PFSK-1 (cell line): ENCODE measurements around the gene HPRT1.

ENCODE experiments used
- FOXP2 ChIP-seq: optimal IDR thresholded peaks from 2 replicates; pipeline ENCODE3; 2011; ENCODE audit warnings: borderline replicate concordance, control low read depth, inconsistent platforms; ENCODE audit not compliant: insufficient read depth; ENCODE audit errors: extremely low read length, extremely low read depth
- POLR2AphosphoS5 ChIP-seq: IDR thresholded peaks from 2 replicates; pipeline ENCODE4 v1.6.1; 2012; ENCODE audit warnings: low read depth, mild to moderate bottlenecking, control low read depth, low read length, moderate library complexity
- REST ChIP-seq, 2 experiments: IDR thresholded peaks; 2 replicates each; pipeline versions ENCODE4 v1.6.1 to v1.8.0; 2011 to 2012; ENCODE audit warnings: low read depth in 2 of 2, low read length in 2 of 2, control low read depth in 1 of 2, inconsistent platforms in 1 of 2, mild to moderate bottlenecking in 1 of 2, moderate library complexity in 1 of 2; ENCODE audit not compliant: insufficient read depth in 1 of 2
- SIN3A ChIP-seq: IDR thresholded peaks from 2 replicates; pipeline ENCODE4 v1.6.1; 2012; ENCODE audit warnings: mild to moderate bottlenecking, low read length, moderate library complexity, borderline replicate concordance; ENCODE audit not compliant: insufficient read depth
- TAF1 ChIP-seq: IDR thresholded peaks from 2 replicates; pipeline ENCODE4 v1.6.1; 2012; ENCODE audit warnings: low read length, control low read depth, borderline replicate concordance; ENCODE audit not compliant: insufficient read depth

The HPRT1 gene

GRCh38 chrX:134481339-134481738 is 21.4 kb downstream of the HPRT1 start:
- TF ChIP-seq SIN3A (no peak), REST (IDR thresholded peaks at IDR 0.05; ENCODE audit: insufficient read depth in 1 of 2, low read depth in 2 of 2, low read length in 2 of 2) (no peak), FOXP2 (no peak), TAF1 (no peak), POLR2AphosphoS5 (no peak)

- TF ChIP-seq TAF1 (no peak), REST (IDR thresholded peaks at IDR 0.05; ENCODE audit: insufficient read depth in 1 of 2, low read depth in 2 of 2, low read length in 2 of 2) (no peak), FOXP2 (no peak), SIN3A (no peak), POLR2AphosphoS5 (no peak)
These were observed 22.4 kb downstream of the HPRT1 start for GRCh38 chrX:134482371-134482770.

GRCh38 chrX:134484039-134484438 is 24.1 kb downstream of the HPRT1 start:
- TF ChIP-seq SIN3A = no peak
- no peak for TF ChIP-seq POLR2AphosphoS5
- TF ChIP-seq FOXP2 = no peak
- no peak for TF ChIP-seq REST (IDR thresholded peaks at IDR 0.05; ENCODE audit: insufficient read depth in 1 of 2, low read depth in 2 of 2, low read length in 2 of 2)
- TF ChIP-seq TAF1 = no peak

GRCh38 chrX:134501941-134502340 is 42.0 kb downstream of the HPRT1 start:
- TF ChIP-seq SIN3A (no peak), REST (IDR thresholded peaks at IDR 0.05; ENCODE audit: insufficient read depth in 1 of 2, low read depth in 2 of 2, low read length in 2 of 2) (no peak), TAF1 (no peak), FOXP2 (no peak), POLR2AphosphoS5 (no peak)

- no peak for TF ChIP-seq SIN3A
- no peak for TF ChIP-seq FOXP2
These were observed 42.7 kb downstream of the HPRT1 start for GRCh38 chrX:134502686-134503085.

GRCh38 chrX:134512566-134512965 is 52.6 kb downstream of the HPRT1 start:
- TF ChIP-seq SIN3A (no peak), FOXP2 (no peak), POLR2AphosphoS5 (no peak), TAF1 (no peak), REST (IDR thresholded peaks at IDR 0.05; ENCODE audit: insufficient read depth in 1 of 2, low read depth in 2 of 2, low read length in 2 of 2) (no peak)
